Raji (cell line): ENCODE results near the gene PSMD2.

Experiments
- POLR2A ChIP-seq: IDR thresholded peaks from 2 replicates; pipeline ENCODE4 v1.6.1; 2011; ENCODE audit warnings: low read depth, low read length, control low read depth; ENCODE audit not compliant: insufficient read depth

The PSMD2 gene

DNA sequence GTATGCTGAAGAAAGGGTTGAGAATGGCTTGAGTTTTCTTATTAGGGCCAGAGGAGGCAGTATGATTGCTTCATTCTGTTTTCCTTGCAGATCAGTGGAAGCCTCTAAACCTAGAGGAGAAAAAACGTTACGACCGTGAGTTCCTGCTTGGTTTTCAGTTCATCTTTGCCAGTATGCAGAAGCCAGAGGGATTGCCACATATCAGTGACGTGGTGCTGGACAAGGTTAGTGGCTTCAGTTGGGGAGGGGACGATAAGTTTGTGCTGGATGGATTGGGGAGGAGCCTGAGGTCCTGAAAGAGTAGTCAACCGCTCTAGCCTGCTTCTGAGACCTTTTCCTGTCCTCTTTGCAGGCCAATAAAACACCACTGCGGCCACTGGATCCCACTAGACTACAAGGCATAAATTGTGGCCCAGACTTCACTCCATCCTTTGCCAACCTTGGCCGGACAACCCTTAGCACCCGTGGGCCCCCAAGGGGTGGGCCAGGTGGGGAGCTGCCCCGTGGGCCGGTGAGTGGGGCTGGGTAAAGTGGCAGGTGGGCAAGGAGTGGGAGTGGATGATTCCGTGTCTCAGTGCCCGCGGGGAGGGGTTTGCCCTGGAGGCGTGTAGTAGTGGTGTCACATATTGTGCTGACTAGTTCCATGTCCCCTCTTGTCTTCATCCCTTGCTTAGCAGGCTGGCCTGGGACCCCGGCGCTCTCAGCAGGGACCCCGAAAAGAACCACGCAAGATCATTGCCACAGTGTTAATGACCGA is 23.9 kb downstream of the PSMD2 start:
- no peak for TF ChIP-seq POLR2A

DNA sequence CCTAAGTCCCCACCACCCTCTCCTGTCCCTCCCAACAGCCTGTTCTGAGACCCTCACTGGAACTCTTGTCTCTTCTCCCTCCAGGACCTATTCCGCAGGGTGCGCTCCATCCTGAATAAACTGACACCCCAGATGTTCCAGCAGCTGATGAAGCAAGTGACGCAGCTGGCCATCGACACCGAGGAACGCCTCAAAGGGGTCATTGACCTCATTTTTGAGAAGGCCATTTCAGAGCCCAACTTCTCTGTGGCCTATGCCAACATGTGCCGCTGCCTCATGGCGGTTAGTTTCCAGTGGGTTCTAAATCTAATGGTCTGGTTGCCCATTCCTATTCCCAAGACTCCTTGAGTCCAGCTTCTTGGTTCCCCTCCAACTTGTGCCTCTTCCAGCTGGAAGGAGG is 24.7 kb downstream of the PSMD2 start:
- TF ChIP-seq POLR2A = no peak

DNA sequence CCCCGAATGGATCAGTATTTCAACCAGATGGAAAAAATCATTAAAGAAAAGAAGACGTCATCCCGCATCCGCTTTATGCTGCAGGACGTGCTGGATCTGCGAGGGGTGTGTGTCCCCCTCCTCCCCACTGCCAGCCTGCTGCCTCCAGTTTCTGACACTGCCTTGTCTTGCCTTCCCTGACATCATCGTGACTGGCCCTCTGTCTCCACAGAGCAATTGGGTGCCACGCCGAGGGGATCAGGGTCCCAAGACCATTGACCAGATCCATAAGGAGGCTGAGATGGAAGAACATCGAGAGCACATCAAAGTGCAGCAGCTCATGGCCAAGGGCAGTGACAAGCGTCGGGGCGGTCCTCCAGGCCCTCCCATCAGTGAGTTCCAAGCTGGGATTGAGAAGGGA is 26.2 kb downstream of the PSMD2 start:
- TF ChIP-seq POLR2A = no peak

DNA sequence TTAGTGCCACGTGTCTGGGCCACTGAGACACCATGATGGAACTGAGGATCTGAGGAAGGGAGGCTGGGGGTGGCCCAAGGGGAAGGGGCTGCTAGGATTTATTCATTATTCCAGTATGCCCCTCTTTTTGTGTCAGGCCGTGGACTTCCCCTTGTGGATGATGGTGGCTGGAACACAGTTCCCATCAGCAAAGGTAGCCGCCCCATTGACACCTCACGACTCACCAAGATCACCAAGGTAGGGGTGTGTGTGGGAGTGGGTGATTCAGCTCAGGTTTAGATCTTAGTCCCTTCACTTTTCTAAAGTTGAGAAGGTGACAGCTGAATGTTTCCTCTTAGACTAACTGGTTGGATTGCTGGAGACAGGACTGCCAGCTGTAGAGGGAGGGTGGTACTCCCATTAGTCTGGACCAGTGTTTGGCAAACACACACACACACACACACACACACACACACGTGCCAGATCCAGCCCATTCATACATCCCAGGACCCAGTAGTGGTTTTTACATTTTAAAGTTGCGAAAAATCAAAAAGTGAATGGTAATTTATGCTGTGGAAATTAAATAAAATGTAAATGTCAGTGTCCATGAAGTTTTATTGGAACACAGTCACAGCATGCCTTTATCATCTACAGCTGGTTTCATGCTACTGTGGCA is 26.8 kb downstream of the PSMD2 start:
- TF ChIP-seq POLR2A = no peak

DNA sequence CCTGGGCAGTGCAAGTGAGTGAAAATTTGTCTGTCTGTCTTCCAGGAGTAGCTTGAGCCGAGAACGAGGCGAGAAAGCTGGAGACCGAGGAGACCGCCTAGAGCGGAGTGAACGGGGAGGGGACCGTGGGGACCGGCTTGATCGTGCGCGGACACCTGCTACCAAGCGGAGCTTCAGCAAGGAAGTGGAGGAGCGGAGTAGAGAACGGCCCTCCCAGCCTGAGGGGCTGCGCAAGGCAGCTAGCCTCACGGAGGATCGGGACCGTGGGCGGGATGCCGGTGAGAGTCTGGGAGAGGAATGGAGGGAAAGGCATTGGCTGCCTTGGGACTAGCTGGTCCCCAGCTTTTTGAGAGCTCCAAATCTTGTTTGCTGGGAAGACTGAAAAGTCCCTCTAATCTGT is 28.1 kb downstream of the PSMD2 start:
- TF ChIP-seq POLR2A = no peak

DNA sequence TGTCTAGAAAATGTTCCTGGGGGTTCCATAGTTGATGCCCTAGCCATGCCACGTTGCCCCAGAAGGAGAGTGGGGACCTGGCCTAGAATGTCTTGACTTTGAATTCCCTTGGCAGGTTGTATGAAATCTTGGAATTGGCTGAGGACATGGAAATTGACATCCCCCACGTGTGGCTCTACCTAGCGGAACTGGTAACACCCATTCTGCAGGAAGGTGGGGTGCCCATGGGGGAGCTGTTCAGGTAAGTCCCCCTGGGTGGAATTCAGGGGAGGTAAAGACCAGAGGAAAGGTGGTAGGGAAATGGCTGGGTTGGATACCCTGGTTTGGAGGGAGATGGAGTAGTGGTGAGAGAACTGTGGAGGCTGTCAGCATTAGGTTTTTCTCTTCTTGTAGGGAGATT is 29.5 kb downstream of the PSMD2 start:
- no peak for TF ChIP-seq POLR2A

DNA sequence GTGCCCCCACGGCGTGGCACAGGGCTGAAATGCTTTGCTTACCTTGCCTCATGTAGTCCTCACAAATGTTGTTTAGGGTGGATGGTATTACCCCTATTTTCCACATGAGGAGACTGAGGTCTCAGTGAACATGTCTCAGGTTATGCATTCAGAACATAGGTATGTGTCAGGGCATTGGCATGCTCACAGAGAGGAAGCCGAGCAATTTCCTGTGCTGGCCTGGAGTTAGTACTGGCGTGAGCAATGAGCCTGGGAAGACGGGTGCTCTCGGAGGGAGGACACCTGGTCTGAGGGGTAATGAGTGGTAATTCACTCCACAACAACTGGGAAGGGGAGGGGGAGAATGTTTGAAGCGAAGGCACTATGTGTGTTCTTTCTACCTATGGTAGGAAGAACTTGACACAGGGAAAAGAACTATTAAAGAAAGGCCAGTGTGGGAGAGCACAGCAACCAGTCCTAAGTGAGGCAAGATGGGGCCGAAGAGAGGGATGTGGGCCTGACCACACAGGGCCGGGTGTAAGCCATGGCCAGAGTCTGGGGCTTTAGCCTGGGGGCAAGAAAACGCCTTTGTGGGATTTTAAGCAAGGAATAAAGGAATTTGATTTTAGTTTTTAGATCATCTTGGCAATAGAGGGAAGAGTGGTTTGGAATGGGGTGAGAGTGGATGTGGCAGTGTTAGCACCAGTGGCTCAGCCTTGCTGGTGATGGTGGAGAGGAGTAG is 33.5 kb downstream of the PSMD2 start:
- TF ChIP-seq POLR2A = no peak

DNA sequence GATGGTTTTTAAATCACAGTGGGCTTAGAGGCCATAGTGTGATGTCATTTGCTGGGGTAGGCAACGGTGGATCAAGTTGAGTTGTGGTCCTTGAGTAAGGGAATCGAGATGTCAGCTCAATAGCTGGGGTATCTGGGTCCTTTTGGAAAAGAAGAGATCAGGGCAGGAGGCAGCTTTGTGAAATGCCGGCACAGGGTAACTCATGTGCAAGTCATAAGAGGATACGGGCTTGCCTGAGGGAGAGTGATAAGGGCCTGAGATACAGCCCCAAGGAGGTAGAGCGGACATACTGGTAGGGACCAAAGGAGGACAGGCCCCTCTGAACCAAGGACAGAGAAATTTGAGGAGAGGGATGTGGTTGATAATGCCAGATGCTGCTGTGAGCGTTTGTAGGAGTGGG is 34.1 kb downstream of the PSMD2 start:
- TF ChIP-seq POLR2A = no peak

DNA sequence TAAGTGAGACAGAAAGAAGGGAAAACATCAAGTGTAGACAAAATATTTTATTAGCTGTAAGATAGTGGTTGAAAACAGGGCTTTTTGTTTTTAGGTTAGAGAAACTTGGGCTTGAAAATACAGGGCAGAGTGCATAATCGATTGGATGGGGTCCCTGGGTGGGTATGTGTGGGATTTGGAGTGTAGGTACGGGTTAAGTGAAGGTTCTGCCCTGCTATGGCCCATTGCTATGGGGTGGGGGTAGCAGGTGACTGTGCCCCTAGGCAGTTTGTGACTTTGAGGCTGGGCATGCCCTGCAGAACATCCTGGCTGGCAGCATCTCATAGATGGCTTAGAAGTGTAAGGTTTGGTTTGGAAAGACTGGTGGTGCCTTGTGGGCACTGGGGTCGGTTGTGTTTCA is 34.7 kb downstream of the PSMD2 start:
- TF ChIP-seq POLR2A = no peak

DNA sequence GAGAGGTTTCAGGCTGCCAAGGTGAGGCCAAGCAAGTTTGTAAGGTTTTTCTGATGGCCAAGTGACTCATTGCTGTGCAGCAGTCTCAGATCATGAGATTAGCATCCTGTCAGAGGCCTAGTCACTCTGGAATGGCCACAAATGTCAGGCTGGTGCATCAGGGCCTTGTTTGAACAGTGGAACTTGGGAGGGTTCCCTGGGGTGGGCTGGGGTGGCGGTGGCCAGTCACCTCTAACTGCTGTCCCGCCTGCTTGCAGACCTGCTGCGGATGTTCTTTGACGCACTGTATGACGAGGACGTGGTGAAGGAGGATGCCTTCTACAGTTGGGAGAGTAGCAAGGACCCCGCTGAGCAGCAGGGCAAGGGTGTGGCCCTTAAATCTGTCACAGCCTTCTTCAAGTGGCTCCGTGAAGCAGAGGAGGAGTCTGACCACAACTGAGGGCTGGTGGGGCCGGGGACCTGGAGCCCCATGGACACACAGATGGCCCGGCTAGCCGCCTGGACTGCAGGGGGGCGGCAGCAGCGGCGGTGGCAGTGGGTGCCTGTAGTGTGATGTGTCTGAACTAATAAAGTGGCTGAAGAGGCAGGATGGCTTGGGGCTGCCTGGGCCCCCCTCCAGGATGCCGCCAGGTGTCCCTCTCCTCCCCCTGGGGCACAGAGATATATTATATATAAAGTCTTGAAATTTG is 35.6 kb downstream of the PSMD2 start:
- TF ChIP-seq POLR2A = no peak

DNA sequence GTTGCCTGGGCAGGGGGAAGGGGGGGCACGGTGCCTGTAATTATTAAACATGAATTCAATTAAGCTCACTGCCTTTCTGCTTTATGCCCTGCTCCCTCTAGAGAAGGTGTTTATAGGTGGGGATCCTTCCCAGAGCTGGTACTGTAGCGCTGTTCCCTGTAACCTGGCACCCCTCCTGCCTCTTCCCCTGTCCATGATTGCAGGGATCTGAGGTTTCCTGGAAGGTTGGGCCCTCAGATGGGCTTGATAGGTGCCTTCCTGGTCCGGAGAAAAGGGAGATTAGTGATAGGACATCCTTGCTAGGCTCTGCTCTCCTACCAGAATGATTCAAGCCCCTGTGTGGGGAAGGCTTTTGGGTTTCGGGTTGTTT is 36.2 kb downstream of the PSMD2 start:
- TF ChIP-seq POLR2A = no peak

DNA sequence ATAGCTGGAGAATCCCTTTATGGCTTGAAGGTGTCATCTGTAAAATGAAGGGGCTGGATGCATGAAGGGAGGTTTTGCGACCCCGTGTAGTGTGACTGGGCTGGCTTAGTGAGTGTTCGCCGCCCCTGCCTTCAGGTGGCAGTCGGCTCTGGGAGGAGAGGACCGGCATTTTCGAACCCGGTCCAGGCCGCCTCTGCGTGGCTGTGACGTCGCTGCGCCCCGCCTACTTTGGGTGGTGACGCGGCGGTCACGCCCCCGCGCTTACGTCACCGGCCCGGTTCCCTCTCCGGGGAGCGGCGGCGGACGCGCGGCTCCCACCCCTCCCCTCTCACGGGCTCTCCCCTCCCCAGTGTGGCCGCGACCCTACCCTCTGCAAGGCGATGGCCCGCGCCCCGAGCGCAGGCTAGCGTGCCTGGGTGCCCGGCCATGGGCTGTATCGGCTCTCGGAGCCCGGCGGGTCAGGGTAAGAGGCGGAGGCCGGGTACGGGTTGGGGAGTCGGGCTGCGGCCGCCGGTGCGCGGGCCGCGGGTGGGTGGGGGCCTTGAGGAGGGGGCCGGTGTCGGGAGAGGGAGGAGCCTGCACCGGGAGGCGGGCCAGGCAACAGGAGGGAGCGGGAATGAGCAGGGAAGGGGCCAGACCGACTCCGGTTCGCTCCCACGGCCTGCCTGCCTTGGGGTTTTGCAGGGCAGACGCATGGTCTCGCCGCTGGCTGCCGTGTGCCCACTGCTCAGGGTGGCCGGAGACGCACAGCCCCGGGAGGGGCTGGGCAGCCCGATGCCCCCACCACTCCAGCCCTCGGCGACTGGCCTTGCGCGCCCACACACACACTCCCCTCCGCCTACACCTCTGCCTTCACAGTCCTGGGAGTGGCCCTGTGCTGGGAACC is 36.9 kb downstream of the PSMD2 start:
- no peak for TF ChIP-seq POLR2A

DNA sequence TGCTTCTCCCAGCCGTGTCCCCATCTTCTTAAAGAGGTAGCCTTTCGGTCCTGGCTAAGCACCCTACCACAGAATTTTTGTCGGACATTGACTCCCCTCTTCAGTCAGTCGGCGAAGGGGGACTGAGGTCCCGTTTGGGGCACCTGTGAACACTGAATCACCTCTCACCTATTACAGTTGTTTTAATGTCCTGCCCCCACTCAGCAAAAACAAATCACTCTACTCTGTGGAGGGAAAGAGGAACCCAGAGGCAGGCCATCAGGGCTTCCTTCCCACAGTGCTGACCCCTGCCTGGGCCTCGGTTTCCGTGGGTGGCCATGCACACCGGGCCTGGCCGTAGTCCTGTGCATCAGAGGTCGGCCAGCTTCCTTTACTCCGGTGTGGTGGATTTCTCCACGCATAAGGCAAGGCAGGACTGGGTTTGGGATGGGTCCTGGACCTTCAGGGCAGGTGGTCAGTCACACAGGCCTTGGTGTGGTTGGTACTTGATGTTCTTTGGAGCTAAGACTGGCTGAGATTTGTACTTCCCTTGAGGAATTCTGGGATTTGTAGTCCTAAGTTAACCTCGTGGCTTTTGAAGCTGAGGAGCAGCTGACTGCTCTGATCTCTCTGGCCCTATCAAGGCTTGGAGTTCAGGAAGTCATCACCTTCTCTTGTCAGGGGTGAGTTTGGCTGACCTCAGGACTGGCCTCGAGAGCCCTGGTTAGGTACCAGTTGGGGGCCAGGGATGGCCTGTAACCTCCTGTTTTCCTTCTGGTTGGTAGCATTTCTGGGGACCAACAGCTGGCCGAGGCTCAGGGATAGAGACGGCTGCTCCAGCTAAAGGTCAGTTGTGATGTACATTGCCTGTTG is 37.7 kb downstream of the PSMD2 start:
- TF ChIP-seq POLR2A = no peak

DNA sequence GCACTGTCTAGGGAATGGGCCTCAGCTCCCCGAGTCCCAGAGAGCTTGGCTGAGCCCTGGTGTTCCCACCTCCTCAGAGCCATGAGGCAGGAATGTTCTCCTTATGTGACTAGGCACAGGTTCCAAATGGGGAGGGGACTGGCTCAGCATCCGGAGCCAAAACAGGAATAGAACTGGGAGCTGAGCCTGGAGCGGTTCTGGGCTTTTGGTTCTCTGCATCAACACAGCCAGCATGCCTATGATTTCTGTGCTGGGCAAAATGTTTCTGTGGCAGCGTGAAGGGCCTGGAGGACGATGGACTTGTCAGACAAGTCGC is 38.3 kb downstream of the PSMD2 start, which contains the start of gene FAM131A:
Gene FAM131A (plus strand): TSS at position 202 of the 316 bp plus-strand sequence. CDS start 31 bp downstream, at position 233.
- no peak for TF ChIP-seq POLR2A
